ENCODE results near the gene COX4I2. TPM values are rescaled to one million over a fixed set of nuclear protein-coding genes. Genes with fewer than 3 reads are reported as not detected.
"Not testable (repeated sequence)": the region's sequence is repeated elsewhere in the genome, so short reads cannot be mapped to it uniquely, and the experiment has no call there.

Gene COX4I2
- total and polyA plus RNA-seq, 2 of the 8 experiments (the other 6 are each of a cell fraction or from before 2014, with no cell fraction given), result 0.26 TPM; not detected in 1

- H2BK5ac ChIP-seq (ENCODE audit: low read depth, low read length); H3K36me3 ChIP-seq (ENCODE audit: control insufficient read depth in 2 of 4, insufficient read depth in 4 of 4, low read length in 3 of 4); H4K20me1 ChIP-seq (replicated peaks in 1 of 2; ENCODE audit: control insufficient read depth in 1 of 2, insufficient read depth in 2 of 2, low read length in 2 of 2); H3K4me1 ChIP-seq (replicated peaks in 1 of 4; ENCODE audit: control insufficient read depth in 3 of 4, insufficient read depth in 4 of 4, low read length in 3 of 4); H3K79me2 ChIP-seq (ENCODE audit: control insufficient read depth in 1 of 2, insufficient read depth in 2 of 2, low read length in 2 of 2); DNase-seq (ENCODE audit: low read depth in 1 of 2, low spot score in 2 of 2); H3K27ac ChIP-seq (ENCODE audit: low read depth, low read length); H2AFZ ChIP-seq (ENCODE audit: low read length); H3K23ac ChIP-seq (ENCODE audit: insufficient read length); H3K9me3 ChIP-seq (ENCODE audit: insufficient read depth in 2 of 2, low read depth in 1 of 2, low read length in 1 of 2); H3K23me2 ChIP-seq (ENCODE audit: low read depth, low read length); H3K9ac ChIP-seq (replicated peaks in 1 of 4; ENCODE audit: extremely low read depth in 1 of 4, low read depth in 3 of 4, low read length in 3 of 4); H2BK12ac ChIP-seq (ENCODE audit: low read depth, low read length); H4K5ac ChIP-seq (ENCODE audit: insufficient read length, low read depth, low read length); H3K14ac ChIP-seq (ENCODE audit: insufficient read length); H2BK120ac ChIP-seq (replicated peaks; ENCODE audit: low read depth, low read length); H2BK15ac ChIP-seq (ENCODE audit: low read length); H3K18ac ChIP-seq (ENCODE audit: extremely low read depth, low read length); FAIRE-seq; H4K91ac ChIP-seq (replicated peaks; ENCODE audit: insufficient read length, low read length); H3K79me1 ChIP-seq (ENCODE audit: low read depth, low read length); H3K56ac ChIP-seq (replicated peaks; ENCODE audit: insufficient read length, low read depth, low read length); H3K4me2 ChIP-seq (ENCODE audit: insufficient read depth in 1 of 2, low read depth in 2 of 2, low read length in 2 of 2); H3K4ac ChIP-seq (replicated peaks; ENCODE audit: insufficient read length, low read depth, low read length); H3K27me3 ChIP-seq (replicated peaks in 1 of 4; ENCODE audit: control insufficient read depth in 3 of 4, extremely low read depth in 1 of 4, insufficient read depth in 3 of 4, low read length in 3 of 4); H2BK20ac ChIP-seq (ENCODE audit: low read length); H4K8ac ChIP-seq (ENCODE audit: extremely low read depth, insufficient read depth, low read length); H2AK5ac ChIP-seq (ENCODE audit: low read depth, low read length); H3K4me3 ChIP-seq (ENCODE audit: extremely low read depth in 1 of 4, insufficient read depth in 2 of 4, low read depth in 3 of 4, low read length in 4 of 4): not testable (repeated sequence)
- ChIA-PET POLR2A (ENCODE audit: partially characterized antibody) (interaction anchor here (0.6 kb wide), 1 partner anchor 10 kb away, joined by 3 read pairs; no protein-coding TSS in a partner anchor), CTCF (ENCODE audit: partially characterized antibody) (interaction anchor here (0.6 to 32.8 kb wide), 5 partner anchors 10 to 57 kb away, joined by 3 to 1559 read pairs (median 3); no protein-coding TSS in a partner anchor)
- 96% methylated on average over 6 of the region's 6 CpGs; no CpG with 5 or more reads in 1 of the 2 experiments for WGBS, 2 experiments (ENCODE audit: extremely low coverage in 1 of 2, insufficient coverage in 1 of 2, insufficient read length in 1 of 2, insufficient replicate concordance in 2 of 2, low coverage in 1 of 2, low lambda C conversion rate in 2 of 2, missing lambda C conversion rate in 1 of 2)
Observed at GRCh38 chr20:31623123-31623505, 14.6 kb upstream of the COX4I2 start.

GRCh38 chr20:31626534-31626933, 11.2 kb upstream of the COX4I2 start:
- H2AFZ ChIP-seq (ENCODE audit: low read length); H4K8ac ChIP-seq (ENCODE audit: extremely low read depth, insufficient read depth, low read length); H3K56ac ChIP-seq (replicated peaks; ENCODE audit: insufficient read length, low read depth, low read length); H2BK20ac ChIP-seq (ENCODE audit: low read length); H3K18ac ChIP-seq (ENCODE audit: extremely low read depth, low read length); H4K5ac ChIP-seq (ENCODE audit: insufficient read length, low read depth, low read length); POLR2A ChIA-PET (ENCODE audit: partially characterized antibody); H4K20me1 ChIP-seq (replicated peaks in 1 of 2; ENCODE audit: control insufficient read depth in 1 of 2, insufficient read depth in 2 of 2, low read length in 2 of 2); H3K36me3 ChIP-seq (ENCODE audit: control insufficient read depth in 2 of 4, insufficient read depth in 4 of 4, low read length in 3 of 4); H3K27ac ChIP-seq (ENCODE audit: low read depth, low read length); H3K9me3 ChIP-seq (ENCODE audit: insufficient read depth in 2 of 2, low read depth in 1 of 2, low read length in 1 of 2); H3K27me3 ChIP-seq (replicated peaks in 1 of 4; ENCODE audit: control insufficient read depth in 3 of 4, extremely low read depth in 1 of 4, insufficient read depth in 3 of 4, low read length in 3 of 4); H3K9ac ChIP-seq (replicated peaks in 1 of 4; ENCODE audit: extremely low read depth in 1 of 4, low read depth in 3 of 4, low read length in 3 of 4); H3K79me1 ChIP-seq (ENCODE audit: low read depth, low read length); FAIRE-seq; H3K23ac ChIP-seq (ENCODE audit: insufficient read length); H3K4me3 ChIP-seq (ENCODE audit: extremely low read depth in 1 of 4, insufficient read depth in 2 of 4, low read depth in 3 of 4, low read length in 4 of 4); DNase-seq (ENCODE audit: low read depth in 1 of 2, low spot score in 2 of 2); H4K91ac ChIP-seq (replicated peaks; ENCODE audit: insufficient read length, low read length); H3K4me1 ChIP-seq (replicated peaks in 1 of 4; ENCODE audit: control insufficient read depth in 3 of 4, insufficient read depth in 4 of 4, low read length in 3 of 4); H2BK120ac ChIP-seq (replicated peaks; ENCODE audit: low read depth, low read length); H2AK5ac ChIP-seq (ENCODE audit: low read depth, low read length); H3K4me2 ChIP-seq (ENCODE audit: insufficient read depth in 1 of 2, low read depth in 2 of 2, low read length in 2 of 2); H2BK15ac ChIP-seq (ENCODE audit: low read length); H3K4ac ChIP-seq (replicated peaks; ENCODE audit: insufficient read length, low read depth, low read length); H2BK5ac ChIP-seq (ENCODE audit: low read depth, low read length); H3K79me2 ChIP-seq (ENCODE audit: control insufficient read depth in 1 of 2, insufficient read depth in 2 of 2, low read length in 2 of 2); H3K14ac ChIP-seq (ENCODE audit: insufficient read length); H3K23me2 ChIP-seq (ENCODE audit: low read depth, low read length); H2BK12ac ChIP-seq (ENCODE audit: low read depth, low read length): not testable (repeated sequence)
- 95% methylated on average over 8 of the region's 8 CpGs; no CpG with 5 or more reads in 1 of the 2 experiments for WGBS, 2 experiments (ENCODE audit: extremely low coverage in 1 of 2, insufficient coverage in 1 of 2, insufficient read length in 1 of 2, insufficient replicate concordance in 2 of 2, low coverage in 1 of 2, low lambda C conversion rate in 2 of 2, missing lambda C conversion rate in 1 of 2)
- CTCF ChIA-PET (ENCODE audit: partially characterized antibody), result interaction anchor here (0.7 to 32.8 kb wide), 4 partner anchors 8 to 342 kb away, joined by 3 to 1559 read pairs (median 4); no protein-coding TSS in a partner anchor

All from H1 (cell line).